Progenitor cell of endocrine pancreas (in vitro differentiated cells): ENCODE data around the gene DENND10. TPM values are rescaled to one million over a fixed set of nuclear protein-coding genes. Genes with fewer than 3 reads are reported as not detected.
"Not testable (repeated sequence)": the region's sequence is repeated elsewhere in the genome, so short reads cannot be mapped to it uniquely, and the experiment has no call there.

ENCODE experiments used
- DNase-seq: peaks from one replicate; pipeline ENCODE4 v3.0.0; 2021; ENCODE audit warnings: low spot score; ENCODE audit not compliant: unreplicated experiment
- H3K27ac Mint-ChIP-seq: 2 replicates; pipeline ENCODE4 v1.8.0; 2021; ENCODE audit warnings: mild to moderate bottlenecking, moderate library complexity, mixed read lengths
- H3K27me3 Mint-ChIP-seq: 2 replicates; pipeline ENCODE4 v1.8.0; 2021; ENCODE audit warnings: mixed read lengths
- H3K36me3 Mint-ChIP-seq: 2 replicates; pipeline ENCODE4 v1.8.0; 2022; ENCODE audit warnings: mixed read lengths; ENCODE audit not compliant: insufficient read depth
- H3K4me1 Mint-ChIP-seq: 2 replicates; pipeline ENCODE4 v1.8.0; 2021; ENCODE audit warnings: low read depth, mixed read lengths
- H3K4me3 Mint-ChIP-seq: 2 replicates; pipeline ENCODE4 v1.8.0; 2021; ENCODE audit warnings: low read depth, mild to moderate bottlenecking, moderate library complexity, mixed read lengths
- H3K9me3 Mint-ChIP-seq: 2 replicates; pipeline ENCODE4 v1.8.0; 2021; ENCODE audit warnings: low read depth, mixed read lengths
- total RNA-seq: library from RNA; stranded (reverse); gene quantifications from 2 replicates; pipeline ENCODE4 v1.2.1, GENCODE V29; 2021
- TF ChIP-seq, protein P1 (sequence below): fragments of 200-600 bp; sonication (generic); IDR thresholded peaks from one replicate; pipeline ENCODE4 v1.5.0; 2021; ENCODE audit warnings: antibody characterized with exemption, mild to moderate bottlenecking; ENCODE audit not compliant: unreplicated experiment

DENND10 gene
- total RNA-seq, 1 donor from 2014 or later: 48.5 TPM

DNA sequence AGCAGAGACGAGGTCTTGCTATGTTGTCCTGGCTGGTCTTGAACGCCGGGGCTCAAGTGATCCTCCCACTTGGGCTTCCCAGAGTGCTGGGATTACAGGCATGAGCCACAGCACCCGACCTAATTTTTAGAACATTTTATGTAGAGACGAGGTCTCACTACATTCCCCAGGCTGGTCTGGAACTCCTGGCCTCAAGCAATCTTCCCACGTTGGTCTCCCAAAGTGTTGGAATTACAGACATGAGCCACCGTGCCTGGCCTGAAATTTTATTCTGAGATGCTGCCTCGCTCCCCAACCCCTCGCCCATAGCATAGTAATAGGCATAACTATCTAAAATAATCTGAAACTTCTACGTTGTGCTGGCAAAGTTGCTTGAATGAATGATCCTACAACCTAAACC, 39.7 kb downstream of the DENND10 start:
- H3K4me1 Mint-ChIP-seq: no peaks in the 10 kb centered on the region
- H3K27ac Mint-ChIP-seq: no peak overlapping the region

DNA sequence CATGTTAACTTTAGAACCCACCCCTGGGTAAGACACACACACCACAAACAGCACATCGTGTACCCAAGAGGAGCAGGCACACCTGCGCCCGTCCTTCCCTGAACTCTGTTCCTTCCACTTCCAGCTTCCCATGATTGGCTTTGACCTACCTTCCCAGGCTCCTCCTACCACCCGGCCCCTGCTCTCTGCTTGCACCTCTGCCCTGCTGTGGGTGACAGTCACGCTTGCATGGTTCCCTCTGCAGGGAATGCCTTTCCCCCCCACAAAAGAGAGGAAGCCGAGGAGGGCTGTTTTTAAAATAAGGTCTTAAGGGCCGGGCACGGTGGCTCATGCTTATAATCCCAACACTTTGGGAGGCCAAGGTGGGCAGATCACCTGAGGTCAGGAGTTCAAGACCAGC, 45.2 kb downstream of the DENND10 start:
- TF ChIP-seq, protein P1, sequence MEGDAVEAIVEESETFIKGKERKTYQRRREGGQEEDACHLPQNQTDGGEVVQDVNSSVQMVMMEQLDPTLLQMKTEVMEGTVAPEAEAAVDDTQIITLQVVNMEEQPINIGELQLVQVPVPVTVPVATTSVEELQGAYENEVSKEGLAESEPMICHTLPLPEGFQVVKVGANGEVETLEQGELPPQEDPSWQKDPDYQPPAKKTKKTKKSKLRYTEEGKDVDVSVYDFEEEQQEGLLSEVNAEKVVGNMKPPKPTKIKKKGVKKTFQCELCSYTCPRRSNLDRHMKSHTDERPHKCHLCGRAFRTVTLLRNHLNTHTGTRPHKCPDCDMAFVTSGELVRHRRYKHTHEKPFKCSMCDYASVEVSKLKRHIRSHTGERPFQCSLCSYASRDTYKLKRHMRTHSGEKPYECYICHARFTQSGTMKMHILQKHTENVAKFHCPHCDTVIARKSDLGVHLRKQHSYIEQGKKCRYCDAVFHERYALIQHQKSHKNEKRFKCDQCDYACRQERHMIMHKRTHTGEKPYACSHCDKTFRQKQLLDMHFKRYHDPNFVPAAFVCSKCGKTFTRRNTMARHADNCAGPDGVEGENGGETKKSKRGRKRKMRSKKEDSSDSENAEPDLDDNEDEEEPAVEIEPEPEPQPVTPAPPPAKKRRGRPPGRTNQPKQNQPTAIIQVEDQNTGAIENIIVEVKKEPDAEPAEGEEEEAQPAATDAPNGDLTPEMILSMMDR: no peak
- H3K36me3 Mint-ChIP-seq: peaks cover 10% of the 10 kb centered on the region
- H3K9me3 Mint-ChIP-seq: no peaks in the 10 kb centered on the region
- H3K4me3 Mint-ChIP-seq: no peak overlapping the region
- DNase-seq: no peak
- no peak overlapping the region for H3K27ac Mint-ChIP-seq
- no peaks in the 10 kb centered on the region for H3K4me1 Mint-ChIP-seq
- no peaks in the 10 kb centered on the region for H3K27me3 Mint-ChIP-seq

More for the DNA sequence above, 39.7 kb downstream of the DENND10 start:
- H3K27me3 Mint-ChIP-seq: no peaks in the 10 kb centered on the region
- no peaks in the 10 kb centered on the region for H3K9me3 Mint-ChIP-seq
- peaks cover 4% of the 10 kb centered on the region for H3K36me3 Mint-ChIP-seq
- TF ChIP-seq, protein P1: no peak
- no peak overlapping the region for H3K4me3 Mint-ChIP-seq
- DNase-seq: no peak

GRCh38 chr10:119149729-119150128, 45.8 kb downstream of the DENND10 start:
- Mint-ChIP-seq H3K9me3 (no peaks in the 10 kb centered on the region), H3K36me3 (peaks cover 11% of the 10 kb centered on the region), H3K4me1 (no peaks in the 10 kb centered on the region), H3K27me3 (no peaks in the 10 kb centered on the region), H3K27ac (no peak overlapping the region), H3K4me3 (no peak overlapping the region)
- no peak for DNase-seq
- TF ChIP-seq, protein P1: no peak

- H3K27me3 Mint-ChIP-seq, H3K27ac Mint-ChIP-seq, H3K4me3 Mint-ChIP-seq, H3K4me1 Mint-ChIP-seq, DNase-seq, H3K9me3 Mint-ChIP-seq: not testable (repeated sequence)
- H3K36me3 Mint-ChIP-seq: peaks cover 14% of the 10 kb centered on the region
Observed at GRCh38 chr10:119151601-119152000, 47.7 kb downstream of the DENND10 start.

DNA sequence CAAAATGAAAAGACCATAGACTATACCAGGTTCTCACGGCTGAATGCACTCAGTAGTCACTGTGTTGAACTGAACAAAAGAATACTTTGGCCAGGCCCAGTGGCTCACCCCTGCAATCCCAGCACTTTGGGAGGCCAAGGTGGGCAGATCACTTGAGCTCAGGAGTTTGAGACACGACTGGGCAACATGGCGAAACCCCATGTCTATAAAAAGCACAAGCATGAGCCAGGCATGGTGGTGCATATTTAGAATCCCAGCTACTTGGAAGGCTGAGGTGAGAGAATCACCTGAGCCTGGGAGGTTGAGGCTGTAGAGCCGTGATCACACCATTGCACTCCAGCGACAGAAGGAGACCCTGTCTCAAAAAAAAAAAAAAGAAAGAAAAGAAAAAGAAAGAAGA, 49.1 kb downstream of the DENND10 start:
- H3K27me3 Mint-ChIP-seq: no peaks in the 10 kb centered on the region
- TF ChIP-seq, protein P1: no peak
- no peak for DNase-seq
- H3K9me3 Mint-ChIP-seq: no peaks in the 10 kb centered on the region
- H3K4me3 Mint-ChIP-seq: no peak overlapping the region
- H3K36me3 Mint-ChIP-seq: peaks cover 17% of the 10 kb centered on the region
- H3K27ac Mint-ChIP-seq: no peak overlapping the region
- H3K4me1 Mint-ChIP-seq: no peaks in the 10 kb centered on the region

- Mint-ChIP-seq H3K4me3 (no peak overlapping the region), H3K9me3 (no peaks in the 10 kb centered on the region), H3K27ac (no peak overlapping the region), H3K27me3 (no peaks in the 10 kb centered on the region), H3K36me3 (peaks cover 17% of the 10 kb centered on the region), H3K4me1 (no peaks in the 10 kb centered on the region)
- DNase-seq: no peak
- TF ChIP-seq, protein P1: no peak
Observed at GRCh38 chr10:119153661-119154060, 49.7 kb downstream of the DENND10 start.
